GM12878 (cell line): ENCODE measurements around the gene ERC2. TPM values are rescaled to one million over a fixed set of nuclear protein-coding genes. Genes with fewer than 3 reads are reported as not detected.

ENCODE experiments used
- ATAC-seq: fragments of 200-7000 bp; cut with Tn5 transposase; 3 replicates; pipeline ENCODE4 v1.9.1; 2020; ENCODE audit warnings: mild to moderate bottlenecking, moderate library complexity
- BruUV-seq: library from RNA; stranded (reverse); fragments of 400-500 nt; replicated peaks from 2 replicates; lab custom pipeline; 2021; lab: Mats Ljungman, UMichigan
- CTCF ChIA-PET: fragments of 300-600 bp; sonication (Branson Sonifier 250); formaldehyde crosslinking; extraction: SDS; loops from one replicate; lab custom pipeline; 2021; ENCODE audit warnings: inconsistent platforms; lab: Yijun Ruan, JAX
- POLR2A ChIA-PET: fragments of 350-600 bp; formaldehyde crosslinking; extraction: SDS; loops from one replicate; lab custom pipeline; 2021; ENCODE audit warnings: inconsistent platforms; lab: Charles Lee
- RAD21 ChIA-PET: fragments of 300-600 bp; sonication (Branson Sonifier 250); formaldehyde crosslinking; loops from one replicate; lab custom pipeline; 2023; ENCODE audit warnings: antibody characterized with exemption; ENCODE audit not compliant: unreplicated experiment; lab: Charles Lee
- SMC1A ChIA-PET: fragments of 300-600 bp; sonication (Branson Sonifier 250); formaldehyde crosslinking; loops from one replicate; lab custom pipeline; 2023; ENCODE audit not compliant: unreplicated experiment, uncharacterized antibody; lab: Charles Lee
- DNase-seq: peaks from one replicate; pipeline ENCODE4 v3.0.0-alpha.2; 2011; ENCODE audit warnings: low read depth, low spot score
- FAIRE-seq: peaks from 3 replicates; lab custom pipeline; 2011; peaks lifted over from hg19 to GRCh38; lab: Jason Lieb, UNC
- H2AFZ ChIP-seq: 2 replicates; pipeline ENCODE4 v1.6.0; 2011; ENCODE audit warnings: low read depth, low read length, control low read depth; ENCODE audit not compliant: control insufficient read depth
- H3K27ac ChIP-seq: 2 replicates; pipeline ENCODE4 v1.5.1; 2011; ENCODE audit warnings: control low read depth; ENCODE audit not compliant: control insufficient read depth, insufficient read depth
- H3K27me3 ChIP-seq, 2 experiments: replicated peaks in 1 of 2; 2 replicates each; pipeline versions ENCODE4 v1.6.0 to v1.6.1; 2011; ENCODE audit warnings: low read length in 1 of 2; ENCODE audit not compliant: control insufficient read depth in 2 of 2, insufficient read depth in 2 of 2
- H3K36me3 ChIP-seq, 2 experiments: 2 replicates each; pipeline ENCODE4 v1.5.1; 2011; ENCODE audit warnings: low read length in 1 of 2; ENCODE audit not compliant: control insufficient read depth in 2 of 2, insufficient read depth in 2 of 2
- H3K4me1 ChIP-seq: 2 replicates; pipeline ENCODE4 v1.6.1; 2011; ENCODE audit warnings: mild to moderate bottlenecking, low read length, moderate library complexity, mixed read lengths; ENCODE audit not compliant: control insufficient read depth, insufficient read depth
- H3K4me2 ChIP-seq: 2 replicates; pipeline ENCODE4 v1.6.0; 2011; ENCODE audit warnings: control low read depth; ENCODE audit not compliant: control insufficient read depth, insufficient read depth
- H3K4me3 ChIP-seq: fragments of 200-600 bp; sonication (generic); 2 replicates; pipeline ENCODE4 v1.5.1; 2016
- H3K79me2 ChIP-seq: 2 replicates; pipeline ENCODE4 v1.6.0; 2011; ENCODE audit warnings: low read length; ENCODE audit not compliant: control insufficient read depth, insufficient read depth
- H3K9ac ChIP-seq: 2 replicates; pipeline ENCODE4 v1.8.0; 2011; ENCODE audit warnings: low read length, control low read depth, mixed read lengths; ENCODE audit not compliant: control insufficient read depth, insufficient read depth
- H3K9me3 ChIP-seq: replicated peaks from 3 replicates; pipeline ENCODE4 v1.5.1; 2011; ENCODE audit warnings: mild to moderate bottlenecking, low read length; ENCODE audit not compliant: control insufficient read depth, insufficient read depth
- H4K20me1 ChIP-seq: 2 replicates; pipeline ENCODE4 v1.6.0; 2011; ENCODE audit not compliant: control insufficient read depth, insufficient read depth
- ATF7 ChIP-seq: fragments of 450-650 bp; IDR thresholded peaks from 2 replicates; pipeline ENCODE4 v1.6.1; 2016; ENCODE audit warnings: low read depth, mild to moderate bottlenecking
- BCL11A ChIP-seq: IDR thresholded peaks from 2 replicates; pipeline ENCODE4 v1.6.1; 2011; ENCODE audit warnings: low read depth, low read length
- FOXM1 ChIP-seq: IDR thresholded peaks from 2 replicates; pipeline ENCODE4 v1.6.1; 2012; ENCODE audit warnings: low read depth, mild to moderate bottlenecking, inconsistent platforms, low read length, moderate library complexity
- GATAD2B ChIP-seq: fragments of 450-650 bp; conservative IDR thresholded peaks from 2 replicates; pipeline ENCODE4 v1.6.1; 2017; ENCODE audit warnings: low read depth, mild to moderate bottlenecking, moderate library complexity
- HDGF ChIP-seq: fragments of 450-650 bp; IDR thresholded peaks from 2 replicates; pipeline ENCODE4 v1.6.1; 2016; ENCODE audit warnings: antibody characterized with exemption
- LARP7 ChIP-seq: fragments of 450-650 bp; IDR thresholded peaks from 2 replicates; pipeline ENCODE4 v1.6.1; 2017; ENCODE audit warnings: mild to moderate bottlenecking
- MTA2 ChIP-seq: fragments of 450-650 bp; IDR thresholded peaks from 2 replicates; pipeline ENCODE4 v1.6.1; 2016; ENCODE audit warnings: low read depth, mild to moderate bottlenecking, moderate library complexity
- PAX5 ChIP-seq: IDR thresholded peaks from 2 replicates; pipeline ENCODE4 v1.6.1; 2011; ENCODE audit warnings: low read depth, low read length, borderline replicate concordance
- POU2F2 ChIP-seq: IDR thresholded peaks from 3 replicates; pipeline ENCODE4 v1.6.1; 2011; ENCODE audit warnings: low read depth, mild to moderate bottlenecking, low read length, borderline replicate concordance
- RAD21 ChIP-seq: IDR thresholded peaks from 2 replicates; pipeline ENCODE4 v1.6.1; 2011; ENCODE audit warnings: mild to moderate bottlenecking, low read depth, low read length, moderate library complexity; ENCODE audit not compliant: insufficient read depth
- RELA ChIP-seq: fragments of 450-650 bp; IDR thresholded peaks from 2 replicates; pipeline ENCODE4 v1.8.0; 2014; ENCODE audit warnings: borderline replicate concordance; ENCODE audit not compliant: partially characterized antibody
- TCF12 ChIP-seq: IDR thresholded peaks from 2 replicates; pipeline ENCODE4 v1.6.1; 2011; ENCODE audit warnings: low read depth, mild to moderate bottlenecking, low read length
- WRNIP1 ChIP-seq: IDR thresholded peaks from 2 replicates; pipeline ENCODE4 v1.6.1; 2011; ENCODE audit warnings: low read depth, low read length, improper control_type of control experiment, borderline replicate concordance
- WGBS: methylation state at CpG from one replicate; pipeline ENCODE4 v1.1.6; 2016; ENCODE audit warnings: low lambda C conversion rate; ENCODE audit not compliant: insufficient replicate concordance, insufficient coverage; ENCODE audit errors: missing lambda C conversion rate; 5-methylcytosine and 5-hydroxymethylcytosine counted together
- in situ Hi-C: fragments of 300-500 bp; cut with MboI; formaldehyde crosslinking; loops from 9 replicates; pipeline ENCODE4 v1.14.3; 2018; ENCODE audit warnings: mixed read lengths
- intact Hi-C: fragments of 100-400 bp; cut with micrococcal nuclease; formaldehyde crosslinking; loops from one replicate; pipeline ENCODE4 v1.14.2; 2022; ENCODE audit not compliant: unreplicated experiment
- polyA plus RNA-seq, 11 experiments: library from polyadenylated mRNA; depleted of rRNA in 4 of 11; unstranded in 6 of 11; stranded (reverse) in 5 of 11; fragments of >200 nt; fragmentation: Nextera tagmentation in 4 of 11; fragmentation: Illumina TruSeq in 1 of 11; extraction: Ambion mirVana in 4 of 11; extraction: Trizol in 1 of 11; gene quantifications; 1 replicate in 1 of 11; 2 replicates in 10 of 11; pipeline versions ENCODE4 v1.2.1 to v1.2.3, GENCODE V29; 2011 to 2016; ENCODE audit warnings: inconsistent platforms in 2 of 11, missing spikeins in 2 of 11, low read depth in 1 of 11
- total RNA-seq, 4 experiments: library from RNA; depleted of rRNA in 3 of 4; stranded (reverse); fragments of >200 nt in 3 of 4; fragmentation: Illumina TruSeq in 1 of 4; extraction: Trizol in 1 of 4; gene quantifications; 2 replicates each; pipeline versions ENCODE4 v1.2.1 to v1.2.3, GENCODE V29; 2013 to 2021
- TF ChIP-seq, protein P1 (sequence below): IDR thresholded peaks from 2 replicates; pipeline ENCODE4 v1.6.1; 2012; ENCODE audit warnings: improper control_type of control experiment, low read depth, low read length; ENCODE audit not compliant: insufficient replicate concordance
- TF ChIP-seq, protein P2 (sequence below): fragments of 150-350 bp; IDR thresholded peaks from 2 replicates; pipeline ENCODE4 v1.6.1; 2016; ENCODE audit warnings: low read depth, low read length

Gene ERC2
- total and polyA plus RNA-seq, 10 of the 15 experiments (the other 5 are each of a cell fraction or from before 2014, with no cell fraction given) = 0.06 to 1.4 (median 0.12) TPM; not detected in 3

DNA sequence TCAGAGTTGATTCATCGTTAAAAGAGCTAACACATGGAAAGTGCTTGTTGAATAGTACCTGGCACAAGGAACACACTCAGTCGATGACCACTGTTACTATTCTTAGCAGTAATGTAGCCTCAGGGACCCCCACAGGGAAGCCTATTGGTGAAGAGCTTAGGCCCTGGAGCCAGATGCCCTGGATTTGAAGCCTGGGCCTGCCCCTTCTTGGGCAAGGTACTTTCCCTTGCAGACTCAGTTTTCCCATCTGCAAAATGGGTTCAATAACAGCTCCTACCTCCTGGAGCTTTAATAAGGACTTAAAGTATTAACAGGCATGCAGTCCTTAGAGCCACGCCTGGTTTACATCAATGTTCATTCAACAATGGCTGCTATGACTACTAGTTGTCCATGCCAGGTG, 884.2 kb downstream of the ERC2 start:
- no peak for ATAC-seq
- Histone ChIP-seq H2AFZ (no peak overlapping the region), H4K20me1 (no peaks in the 10 kb centered on the region), H3K27ac (no peak overlapping the region), H3K27me3 (no peaks in the 10 kb centered on the region), H3K4me2 (no peak overlapping the region), H3K9me3 (no peaks in the 10 kb centered on the region), H3K4me3 (no peak overlapping the region), H3K79me2 (no peaks in the 10 kb centered on the region), H3K4me1 (peaks cover 4% of the 10 kb centered on the region), H3K36me3 (no peaks in the 10 kb centered on the region), H3K9ac (no peak overlapping the region)
- no peak for DNase-seq
- no TSS peak for BruUV-seq
- ChIA-PET POLR2A (interaction anchor here (0.7 kb wide), 1 partner anchor 24 kb away, joined by 3 read pairs; no protein-coding TSS in a partner anchor), RAD21 (no interaction called here), CTCF (interaction anchor here (0.5 to 1.2 kb wide), 3 partner anchors 67 to 138 kb away, joined by 3 to 4 read pairs (median 3); no protein-coding TSS in a partner anchor), SMC1A (interaction anchor here (0.7 to 1.1 kb wide), 2 partner anchors 37 to 450 kb away, joined by 3 to 5 read pairs; no protein-coding TSS in a partner anchor)
- intact Hi-C loops = no loop called here
- no peak for FAIRE-seq
- 62% methylated on average over 3 of the region's 3 CpGs for WGBS
- in situ Hi-C loops = no loop called here
- TF ChIP-seq BCL11A (no peak), PAX5 (no peak), LARP7 (no peak), TCF12 (no peak), RAD21 (no peak), ATF7 (no peak), WRNIP1 (no peak), MTA2 (no peak), HDGF (no peak), RELA (no peak), POU2F2 (no peak), GATAD2B (no peak), FOXM1 (no peak)
- TF ChIP-seq, protein P1, sequence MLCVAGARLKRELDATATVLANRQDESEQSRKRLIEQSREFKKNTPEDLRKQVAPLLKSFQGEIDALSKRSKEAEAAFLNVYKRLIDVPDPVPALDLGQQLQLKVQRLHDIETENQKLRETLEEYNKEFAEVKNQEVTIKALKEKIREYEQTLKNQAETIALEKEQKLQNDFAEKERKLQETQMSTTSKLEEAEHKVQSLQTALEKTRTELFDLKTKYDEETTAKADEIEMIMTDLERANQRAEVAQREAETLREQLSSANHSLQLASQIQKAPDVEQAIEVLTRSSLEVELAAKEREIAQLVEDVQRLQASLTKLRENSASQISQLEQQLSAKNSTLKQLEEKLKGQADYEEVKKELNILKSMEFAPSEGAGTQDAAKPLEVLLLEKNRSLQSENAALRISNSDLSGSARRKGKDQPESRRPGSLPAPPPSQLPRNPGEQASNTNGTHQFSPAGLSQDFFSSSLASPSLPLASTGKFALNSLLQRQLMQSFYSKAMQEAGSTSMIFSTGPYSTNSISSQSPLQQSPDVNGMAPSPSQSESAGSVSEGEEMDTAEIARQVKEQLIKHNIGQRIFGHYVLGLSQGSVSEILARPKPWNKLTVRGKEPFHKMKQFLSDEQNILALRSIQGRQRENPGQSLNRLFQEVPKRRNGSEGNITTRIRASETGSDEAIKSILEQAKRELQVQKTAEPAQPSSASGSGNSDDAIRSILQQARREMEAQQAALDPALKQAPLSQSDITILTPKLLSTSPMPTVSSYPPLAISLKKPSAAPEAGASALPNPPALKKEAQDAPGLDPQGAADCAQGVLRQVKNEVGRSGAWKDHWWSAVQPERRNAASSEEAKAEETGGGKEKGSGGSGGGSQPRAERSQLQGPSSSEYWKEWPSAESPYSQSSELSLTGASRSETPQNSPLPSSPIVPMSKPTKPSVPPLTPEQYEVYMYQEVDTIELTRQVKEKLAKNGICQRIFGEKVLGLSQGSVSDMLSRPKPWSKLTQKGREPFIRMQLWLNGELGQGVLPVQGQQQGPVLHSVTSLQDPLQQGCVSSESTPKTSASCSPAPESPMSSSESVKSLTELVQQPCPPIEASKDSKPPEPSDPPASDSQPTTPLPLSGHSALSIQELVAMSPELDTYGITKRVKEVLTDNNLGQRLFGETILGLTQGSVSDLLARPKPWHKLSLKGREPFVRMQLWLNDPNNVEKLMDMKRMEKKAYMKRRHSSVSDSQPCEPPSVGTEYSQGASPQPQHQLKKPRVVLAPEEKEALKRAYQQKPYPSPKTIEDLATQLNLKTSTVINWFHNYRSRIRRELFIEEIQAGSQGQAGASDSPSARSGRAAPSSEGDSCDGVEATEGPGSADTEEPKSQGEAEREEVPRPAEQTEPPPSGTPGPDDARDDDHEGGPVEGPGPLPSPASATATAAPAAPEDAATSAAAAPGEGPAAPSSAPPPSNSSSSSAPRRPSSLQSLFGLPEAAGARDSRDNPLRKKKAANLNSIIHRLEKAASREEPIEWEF = no peak
- TF ChIP-seq, protein P2, sequence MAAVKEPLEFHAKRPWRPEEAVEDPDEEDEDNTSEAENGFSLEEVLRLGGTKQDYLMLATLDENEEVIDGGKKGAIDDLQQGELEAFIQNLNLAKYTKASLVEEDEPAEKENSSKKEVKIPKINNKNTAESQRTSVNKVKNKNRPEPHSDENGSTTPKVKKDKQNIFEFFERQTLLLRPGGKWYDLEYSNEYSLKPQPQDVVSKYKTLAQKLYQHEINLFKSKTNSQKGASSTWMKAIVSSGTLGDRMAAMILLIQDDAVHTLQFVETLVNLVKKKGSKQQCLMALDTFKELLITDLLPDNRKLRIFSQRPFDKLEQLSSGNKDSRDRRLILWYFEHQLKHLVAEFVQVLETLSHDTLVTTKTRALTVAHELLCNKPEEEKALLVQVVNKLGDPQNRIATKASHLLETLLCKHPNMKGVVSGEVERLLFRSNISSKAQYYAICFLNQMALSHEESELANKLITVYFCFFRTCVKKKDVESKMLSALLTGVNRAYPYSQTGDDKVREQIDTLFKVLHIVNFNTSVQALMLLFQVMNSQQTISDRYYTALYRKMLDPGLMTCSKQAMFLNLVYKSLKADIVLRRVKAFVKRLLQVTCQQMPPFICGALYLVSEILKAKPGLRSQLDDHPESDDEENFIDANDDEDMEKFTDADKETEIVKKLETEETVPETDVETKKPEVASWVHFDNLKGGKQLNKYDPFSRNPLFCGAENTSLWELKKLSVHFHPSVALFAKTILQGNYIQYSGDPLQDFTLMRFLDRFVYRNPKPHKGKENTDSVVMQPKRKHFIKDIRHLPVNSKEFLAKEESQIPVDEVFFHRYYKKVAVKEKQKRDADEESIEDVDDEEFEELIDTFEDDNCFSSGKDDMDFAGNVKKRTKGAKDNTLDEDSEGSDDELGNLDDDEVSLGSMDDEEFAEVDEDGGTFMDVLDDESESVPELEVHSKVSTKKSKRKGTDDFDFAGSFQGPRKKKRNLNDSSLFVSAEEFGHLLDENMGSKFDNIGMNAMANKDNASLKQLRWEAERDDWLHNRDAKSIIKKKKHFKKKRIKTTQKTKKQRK = no peak
